WERI-Rb-1 (cell line): ENCODE results near the gene MUC4.
A peak's percentile ranks its signal among the peaks of the same experiment; 100 is the strongest.

Experiments used
- DNase-seq: peaks from one replicate; pipeline ENCODE4 v3.0.0-alpha.2; 2020
- H3K27ac ChIP-seq: fragments of 250-450 bp; sonication (Bioruptor Pico); 2 replicates; pipeline ENCODE4 v1.5.1; 2020; ENCODE audit warnings: mild to moderate bottlenecking, moderate library complexity
- H3K27me3 ChIP-seq: fragments of 250-450 bp; sonication (Bioruptor Pico); 2 replicates; pipeline ENCODE4 v1.5.1; 2021; ENCODE audit warnings: mild to moderate bottlenecking, low read depth, moderate library complexity; ENCODE audit not compliant: insufficient read depth, severe bottlenecking
- H3K36me3 ChIP-seq: fragments of 250-450 bp; sonication (Bioruptor Pico); 2 replicates; pipeline ENCODE4 v1.5.1; 2020; ENCODE audit warnings: mild to moderate bottlenecking, moderate library complexity
- H3K4me3 ChIP-seq: 2 replicates; pipeline ENCODE4 v1.5.1; 2011; ENCODE audit warnings: low read depth, mild to moderate bottlenecking, control low read depth, low read length
- H3K9me3 ChIP-seq: fragments of 250-450 bp; sonication (Bioruptor Pico); 2 replicates; pipeline ENCODE4 v1.5.1; 2021; ENCODE audit warnings: mild to moderate bottlenecking, moderate library complexity; ENCODE audit not compliant: severe bottlenecking
- CTCF ChIP-seq: IDR thresholded peaks from 2 replicates; pipeline ENCODE4 v1.5.1; 2011; ENCODE audit warnings: low read depth, mild to moderate bottlenecking, control low read depth, inconsistent platforms, low read length

Gene MUC4

DNA sequence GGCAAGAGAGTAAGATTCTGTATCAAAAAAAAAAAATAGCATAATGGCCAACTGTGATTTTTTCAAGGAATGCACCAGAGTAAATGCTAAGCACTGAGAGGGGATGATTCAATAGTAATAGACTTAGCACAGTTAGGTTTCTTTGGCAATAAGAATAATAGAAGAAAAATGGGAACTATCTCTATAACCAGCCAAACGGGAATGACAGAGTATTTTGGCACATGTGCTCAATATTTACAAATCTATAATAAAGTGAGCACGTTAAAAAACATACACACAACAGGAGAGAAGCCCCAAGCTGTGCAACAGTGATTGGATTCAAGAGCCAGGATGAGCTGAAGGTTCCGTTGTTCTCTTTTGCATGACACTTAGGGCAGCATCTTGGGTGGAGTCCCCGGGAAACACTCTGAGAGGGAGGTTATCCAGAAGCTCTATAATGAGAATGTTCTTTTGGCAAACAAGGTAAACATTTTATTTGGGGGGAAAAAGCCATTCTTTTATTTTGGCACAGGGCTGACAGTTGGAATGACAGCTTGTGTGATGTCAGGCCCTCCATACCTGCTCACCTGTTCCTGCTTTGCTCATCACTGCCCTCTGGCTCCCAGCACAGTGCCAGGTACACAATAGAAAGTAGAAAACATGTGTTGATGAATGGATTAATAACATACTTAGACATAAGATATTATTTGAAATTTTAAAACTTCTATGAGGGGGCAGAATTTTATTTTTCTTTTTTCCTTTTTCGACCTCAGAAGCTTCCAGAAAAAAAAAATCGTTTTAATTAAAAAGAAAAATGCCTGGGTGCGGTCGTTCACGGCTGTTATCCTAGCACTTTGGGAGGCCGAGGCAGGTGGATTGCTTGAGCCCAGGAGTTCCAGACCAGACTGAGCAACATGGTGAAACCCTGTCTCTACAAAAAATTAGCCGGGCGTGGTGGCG, 44.0 kb upstream of the MUC4 start:
- H3K27me3 ChIP-seq, result no peaks in the 10 kb centered on the region
- TF ChIP-seq CTCF, result no peak
- no peak for DNase-seq
- no peak overlapping the region for H3K4me3 ChIP-seq
- H3K27ac ChIP-seq, result no peak overlapping the region
- H3K9me3 ChIP-seq, result no peaks in the 10 kb centered on the region
- no peaks in the 10 kb centered on the region for H3K36me3 ChIP-seq

DNA sequence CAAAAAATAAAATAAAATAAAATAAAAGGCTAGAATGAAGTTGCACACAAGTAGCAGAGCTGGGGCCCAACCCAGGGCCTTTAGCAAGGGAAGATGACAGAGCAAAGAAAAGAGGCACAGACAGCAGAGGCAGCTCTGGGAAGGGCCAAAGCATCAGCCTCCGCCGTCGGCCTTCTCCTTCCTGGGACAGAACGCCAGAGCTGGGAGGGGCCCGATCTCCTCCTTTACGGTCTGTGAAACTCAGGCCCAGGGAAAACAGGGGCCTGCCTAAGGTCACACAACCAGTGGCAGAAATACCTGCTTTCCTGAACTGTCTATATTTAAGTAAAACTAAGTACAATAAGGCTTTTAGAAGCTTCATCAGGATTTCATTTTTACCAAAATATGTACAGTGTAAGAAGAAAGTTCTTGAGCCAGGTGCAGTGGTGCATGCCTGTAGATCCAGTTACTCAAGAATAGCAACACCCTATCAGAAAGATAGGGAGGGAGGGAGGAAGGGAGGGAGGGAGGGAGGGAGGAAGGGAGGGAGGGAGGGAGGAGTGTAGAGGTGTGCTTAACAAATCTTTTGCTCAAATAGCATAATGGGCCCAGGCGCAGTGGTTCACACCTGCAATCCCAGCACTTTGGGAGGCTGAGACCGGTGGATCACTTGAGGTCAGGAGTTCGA, 43.0 kb upstream of the MUC4 start:
- no peak overlapping the region for H3K27ac ChIP-seq
- TF ChIP-seq CTCF, result no peak
- no peak for DNase-seq
- no peaks in the 10 kb centered on the region for H3K27me3 ChIP-seq
- H3K9me3 ChIP-seq, result no peaks in the 10 kb centered on the region
- H3K4me3 ChIP-seq, result no peak overlapping the region
- no peaks in the 10 kb centered on the region for H3K36me3 ChIP-seq

DNA sequence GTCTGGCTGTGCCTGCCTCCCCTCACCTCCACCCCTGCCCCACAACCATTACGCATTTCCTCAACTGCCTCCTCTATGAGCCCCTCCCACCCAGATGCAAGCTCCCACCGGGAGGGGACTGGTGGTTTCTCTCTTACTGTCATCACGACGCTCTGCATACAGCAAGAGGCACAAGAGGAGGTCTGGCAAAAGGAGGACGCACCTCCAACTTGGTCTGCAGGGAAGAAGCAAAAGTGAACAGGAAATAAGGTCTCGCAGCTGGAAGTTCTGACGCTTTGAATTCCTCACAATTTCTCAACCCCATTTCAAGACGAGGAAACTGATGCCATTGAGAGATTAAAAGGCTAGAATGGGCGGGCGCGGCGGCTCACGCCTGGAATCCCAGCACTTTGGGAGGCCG, 42.3 kb upstream of the MUC4 start:
- Histone ChIP-seq H3K9me3 (no peaks in the 10 kb centered on the region), H3K4me3 (no peak overlapping the region), H3K27me3 (no peaks in the 10 kb centered on the region), H3K36me3 (no peaks in the 10 kb centered on the region), H3K27ac (no peak overlapping the region)
- no peak for TF ChIP-seq CTCF
- no peak for DNase-seq

DNA sequence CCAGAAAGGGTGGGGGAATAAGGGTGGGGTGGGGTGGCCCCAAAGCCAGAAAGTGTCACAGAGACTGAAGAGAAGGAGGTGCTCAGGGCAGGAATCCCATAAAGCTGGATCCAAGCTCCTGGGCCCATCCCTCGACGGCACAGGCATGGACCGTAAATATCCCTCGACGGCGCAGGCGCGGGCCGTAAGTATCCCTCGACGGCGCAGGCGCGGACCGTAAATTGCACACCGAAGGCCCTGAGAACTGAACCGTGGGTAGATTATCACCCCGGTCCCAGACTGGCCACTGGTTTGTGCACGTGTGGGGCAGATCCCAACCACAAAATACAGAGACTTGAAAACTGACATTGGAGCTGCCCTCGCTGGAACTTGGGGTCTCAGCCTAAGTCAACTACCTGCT, 41.3 kb upstream of the MUC4 start:
- no peaks in the 10 kb centered on the region for H3K36me3 ChIP-seq
- no peaks in the 10 kb centered on the region for H3K9me3 ChIP-seq
- no peak for TF ChIP-seq CTCF
- no peaks in the 10 kb centered on the region for H3K27me3 ChIP-seq
- DNase-seq, result no peak
- no peak overlapping the region for H3K4me3 ChIP-seq
- no peak overlapping the region for H3K27ac ChIP-seq

DNA sequence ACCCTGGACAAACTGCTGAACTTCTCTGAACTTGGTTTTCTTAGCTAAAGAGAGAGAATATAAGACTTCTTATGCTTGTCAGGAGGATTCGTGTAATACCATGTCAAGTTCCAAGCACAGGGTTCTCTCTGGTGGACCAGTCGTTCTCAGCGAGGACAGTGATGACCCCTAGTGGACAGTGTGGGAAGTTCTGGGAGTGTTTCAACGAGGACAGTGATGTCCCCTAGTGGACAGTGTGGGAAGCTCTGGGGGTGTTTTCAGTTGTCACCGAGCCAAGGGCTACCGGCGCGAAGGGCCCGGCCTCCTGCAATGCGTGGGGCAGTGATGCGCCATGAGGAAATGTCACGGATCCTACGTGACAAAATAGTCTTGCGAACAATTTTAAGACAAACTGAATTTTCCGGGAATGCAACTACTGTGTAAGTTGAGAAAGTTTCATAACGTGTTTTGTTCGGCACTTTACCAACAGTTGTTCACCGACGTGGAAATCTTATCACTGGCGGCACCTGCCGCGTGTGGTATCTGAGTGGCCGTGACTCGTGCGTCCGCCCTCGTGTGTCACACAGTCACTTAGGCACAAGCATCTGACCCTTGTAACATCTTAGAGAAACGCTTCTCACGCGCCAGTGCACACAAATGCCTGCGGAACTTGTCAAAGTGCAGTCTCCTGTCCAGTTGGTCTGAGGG, 39.3 kb upstream of the MUC4 start:
- Histone ChIP-seq H3K9me3 (no peaks in the 10 kb centered on the region), H3K27me3 (no peaks in the 10 kb centered on the region), H3K27ac (no peak overlapping the region), H3K36me3 (no peaks in the 10 kb centered on the region), H3K4me3 (no peak overlapping the region)
- TF ChIP-seq CTCF, result peak; percentile 96
- DNase-seq, result peak; percentile 77
